GM18519 (cell line): ENCODE measurements around the gene HMOX1.
"Not testable (repeated sequence)": the region's sequence is repeated elsewhere in the genome, so short reads cannot be mapped to it uniquely, and the experiment has no call there.

ENCODE experiments used
- ATAC-seq: cut with Tn5 transposase; IDR thresholded peaks from one replicate; pipeline ENCODE4 v1.9.1; 2021; ENCODE audit warnings: mild to moderate bottlenecking, moderate library complexity; ENCODE audit not compliant: unreplicated experiment, low FRiP score

Gene HMOX1

DNA sequence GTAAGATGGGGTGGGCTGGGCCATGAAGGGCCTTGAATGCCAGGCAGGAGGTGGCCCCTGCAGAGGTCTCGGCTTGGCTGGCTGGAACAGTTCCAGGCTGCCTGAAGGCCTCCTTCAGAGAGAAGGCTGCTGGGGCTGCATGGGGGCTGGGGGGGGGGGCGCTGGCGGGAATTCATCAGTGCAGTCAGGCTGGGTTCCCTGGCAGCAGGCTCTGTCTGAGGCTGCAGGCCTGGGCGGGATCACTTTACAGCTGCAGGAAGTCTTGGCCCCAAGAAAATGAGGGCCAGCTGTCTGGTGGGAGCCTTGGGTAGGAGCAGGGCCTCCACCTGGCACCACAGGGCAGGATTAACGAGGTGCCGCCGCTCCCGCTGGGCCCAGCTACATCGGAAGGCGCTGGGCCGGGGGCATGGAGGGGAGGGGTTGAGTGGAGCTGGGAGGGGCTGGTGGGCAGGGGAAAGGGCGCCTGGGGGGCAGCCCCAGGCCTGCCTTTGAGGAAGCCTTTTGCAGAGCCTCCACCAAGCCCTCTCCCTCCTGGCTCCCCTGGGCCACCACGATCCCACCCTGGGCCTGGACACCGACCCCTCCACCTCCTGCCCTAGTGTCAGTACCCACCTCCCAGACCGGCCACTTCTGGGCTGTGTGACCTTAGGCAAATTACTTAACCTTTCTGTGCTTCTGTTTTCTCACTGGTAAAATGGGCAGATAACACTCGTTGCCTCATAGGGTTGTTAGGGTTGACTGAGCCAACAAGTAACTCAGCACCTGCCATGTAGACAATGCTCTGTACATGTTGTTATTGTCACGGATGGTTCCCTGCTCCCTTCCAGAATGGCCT lies 31.0 kb upstream of the HMOX1 start:
- no peak for ATAC-seq

DNA sequence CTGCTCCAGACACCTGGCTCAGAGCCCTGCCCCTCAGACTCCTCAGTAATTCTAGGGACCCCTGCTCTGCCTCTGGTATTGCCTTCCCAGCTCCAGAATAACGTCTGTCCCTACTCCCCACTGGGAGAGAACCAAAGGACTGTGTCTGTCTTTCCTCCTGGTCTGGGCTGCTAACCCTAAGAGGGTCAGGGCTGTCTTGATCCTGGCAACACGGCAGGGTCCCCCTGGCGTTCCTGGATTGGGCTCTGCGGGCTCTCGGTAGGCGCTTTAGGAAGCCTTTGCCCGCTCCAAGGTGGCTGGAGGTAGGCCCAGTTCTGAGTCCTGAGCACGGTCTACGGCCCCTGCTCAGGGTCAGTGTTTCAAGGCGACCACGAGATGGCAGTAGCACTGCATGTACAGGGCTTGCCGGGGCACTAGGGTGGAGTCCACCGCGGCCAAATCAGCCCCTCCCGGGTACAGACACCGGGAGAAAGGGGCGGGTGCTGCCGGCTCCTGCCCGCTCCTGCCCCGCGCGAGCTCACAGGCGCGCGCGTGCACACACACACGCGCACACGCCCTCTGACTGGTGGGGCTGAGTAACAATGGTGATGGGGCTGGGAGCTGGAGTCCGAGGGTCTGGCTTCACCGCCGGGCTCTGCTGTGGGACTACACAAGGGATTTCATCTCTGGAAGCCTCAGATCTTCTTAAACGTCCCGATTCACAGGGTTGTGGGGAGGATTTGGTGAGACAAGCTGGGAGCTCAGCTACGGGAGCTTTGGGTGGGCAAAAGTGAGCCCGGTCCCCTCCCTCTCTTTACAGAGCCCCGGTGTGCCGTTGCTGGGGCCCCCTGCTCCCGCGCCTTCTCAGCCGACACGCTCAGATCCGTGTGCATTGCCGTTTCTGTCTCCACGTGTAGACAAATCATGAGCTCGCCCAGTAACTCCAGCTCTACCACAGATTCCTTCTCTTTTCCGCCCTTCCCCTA lies 30.1 kb upstream of the HMOX1 start:
- peak; percentile 52 for ATAC-seq

GRCh38 chr22:35352214-35353111 lies 28.4 kb upstream of the HMOX1 start:
- no peak for ATAC-seq

- no peak for ATAC-seq
Observed at GRCh38 chr22:35353318-35353717, 27.6 kb upstream of the HMOX1 start.

DNA sequence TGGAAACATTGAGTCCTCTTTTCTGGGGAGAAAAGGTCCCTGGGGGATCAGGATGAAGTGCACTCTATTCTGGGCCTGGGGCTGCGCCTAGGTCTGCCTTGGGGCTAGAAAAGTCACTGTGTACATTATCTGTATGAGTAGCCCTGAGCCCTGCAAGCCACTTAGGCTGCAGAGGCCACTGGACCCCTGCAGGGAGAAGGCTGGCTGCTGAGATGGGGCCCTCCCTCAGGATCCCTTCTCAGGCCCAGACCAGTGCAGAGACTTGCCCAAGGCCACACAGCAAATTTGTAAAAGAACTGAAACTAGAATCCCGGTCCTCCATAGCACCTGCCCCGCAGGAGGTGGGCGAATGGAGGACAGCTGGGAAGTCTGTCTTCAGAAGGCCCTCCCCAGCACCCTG lies 26.8 kb upstream of the HMOX1 start:
- no peak for ATAC-seq

GRCh38 chr22:35357883-35358621 lies 22.8 kb upstream of the HMOX1 start:
- ATAC-seq: no peak

DNA sequence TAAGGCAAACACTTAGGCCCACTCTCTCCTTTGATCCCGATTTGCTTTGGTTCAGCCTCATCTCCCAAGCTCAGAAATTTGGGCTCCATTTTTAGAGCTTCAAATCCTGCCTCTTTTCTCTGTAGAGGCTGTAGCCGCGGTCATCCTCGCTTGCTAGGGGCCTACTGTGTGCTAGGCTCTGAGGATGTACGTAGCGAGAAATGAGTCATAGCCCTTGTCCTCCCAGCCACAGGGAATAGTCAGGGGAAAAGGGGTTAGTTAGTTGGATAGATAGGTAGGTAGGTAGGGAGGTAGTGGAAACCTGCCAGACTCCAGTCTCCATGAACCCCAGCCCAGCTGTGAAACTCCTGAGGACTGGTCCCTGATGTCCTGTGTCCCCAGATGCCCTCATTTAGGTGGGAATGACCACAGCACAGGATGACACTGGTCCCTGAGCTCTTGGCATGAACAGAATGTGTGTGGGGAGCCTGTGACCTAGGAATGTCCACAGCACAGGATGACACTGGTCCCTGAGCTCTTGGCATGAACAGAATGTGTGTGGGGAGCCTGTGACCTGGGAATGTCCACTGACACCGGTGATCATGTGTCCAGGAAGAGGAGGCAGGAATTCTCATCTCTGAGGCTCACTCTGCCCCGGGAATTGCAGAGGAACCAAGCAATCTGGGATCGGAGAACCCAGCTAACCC lies 21.4 kb upstream of the HMOX1 start:
- no peak for ATAC-seq

- no peak for ATAC-seq
Observed at GRCh38 chr22:35361001-35361558, 19.8 kb upstream of the HMOX1 start.

GRCh38 chr22:35363566-35364086 lies 17.3 kb upstream of the HMOX1 start:
- no peak for ATAC-seq

DNA sequence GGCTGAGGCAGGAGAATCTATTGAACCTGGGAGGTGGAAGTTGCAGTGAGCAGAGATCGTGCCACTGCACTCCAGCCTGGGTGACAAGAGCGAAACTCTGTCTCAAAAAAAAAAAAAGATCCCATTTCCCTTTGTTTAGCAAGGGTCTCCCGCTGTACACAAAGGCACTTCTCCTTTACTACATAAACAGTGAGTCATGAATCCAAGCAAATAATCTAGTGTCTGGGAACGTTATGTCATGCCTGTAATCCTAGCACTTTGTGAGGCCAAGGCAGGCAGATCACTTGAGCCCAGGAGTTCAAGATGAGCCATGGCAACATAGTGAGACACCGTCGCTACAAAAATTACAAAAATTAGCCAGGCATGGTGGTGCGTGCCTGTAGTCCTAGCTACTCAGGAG lies 16.7 kb upstream of the HMOX1 start:
- ATAC-seq: not testable (repeated sequence)

DNA sequence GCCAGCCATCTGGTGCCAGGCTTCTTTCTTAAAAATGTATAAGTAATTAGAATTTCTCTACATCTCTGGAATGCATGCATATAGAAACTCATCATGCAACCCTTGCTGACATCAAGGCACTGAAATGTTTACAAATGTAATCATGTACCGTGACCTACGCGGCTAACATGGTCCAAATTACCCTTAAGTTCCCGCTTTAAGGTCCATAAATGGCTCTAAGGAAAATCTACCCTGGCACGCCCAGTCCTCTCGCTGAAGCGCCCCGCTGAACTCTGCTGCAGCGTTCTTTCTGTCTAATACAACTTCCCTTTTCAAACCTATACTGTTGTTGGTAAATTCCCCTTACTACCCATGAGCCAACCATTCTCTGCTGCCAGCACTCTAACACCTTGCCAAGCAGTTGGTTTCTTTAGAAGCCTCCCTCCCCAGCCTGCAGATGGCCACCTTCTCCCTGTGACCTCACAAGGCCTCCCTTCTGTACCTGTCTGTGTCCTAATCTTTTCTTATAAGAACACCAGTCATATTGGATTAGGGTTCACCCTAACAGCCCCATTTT lies 13.5 kb upstream of the HMOX1 start:
- ATAC-seq: no peak

- no peak for ATAC-seq
Observed at GRCh38 chr22:35368386-35368785, 12.5 kb upstream of the HMOX1 start.

GRCh38 chr22:35369996-35370395 lies 10.9 kb upstream of the HMOX1 start:
- ATAC-seq: no peak

- ATAC-seq: no peak
Observed at GRCh38 chr22:35373781-35374180, 7.1 kb upstream of the HMOX1 start.

DNA sequence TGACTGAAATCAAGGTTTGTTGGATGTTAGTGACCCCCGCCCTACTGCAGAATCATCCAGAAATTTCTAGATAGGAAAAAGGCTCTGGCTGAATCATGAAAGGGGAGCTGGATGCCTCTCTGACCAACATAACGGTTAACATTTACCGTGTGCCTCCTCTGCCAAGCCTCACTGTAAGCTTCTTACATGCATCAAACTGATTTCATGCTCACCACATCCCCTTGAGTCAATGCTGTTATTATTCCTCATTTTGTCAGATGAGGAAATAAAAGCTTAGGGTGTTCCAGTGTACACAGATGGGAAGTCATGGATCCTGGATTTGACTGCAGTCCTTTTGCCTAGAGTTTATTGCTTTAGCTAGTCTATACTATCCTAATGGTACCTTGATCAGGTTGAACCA lies 5.9 kb upstream of the HMOX1 start:
- no peak for ATAC-seq

GRCh38 chr22:35375526-35375925 lies 5.4 kb upstream of the HMOX1 start:
- no peak for ATAC-seq

GRCh38 chr22:35376728-35377472 lies 4.0 kb upstream of the HMOX1 start:
- ATAC-seq: no peak

DNA sequence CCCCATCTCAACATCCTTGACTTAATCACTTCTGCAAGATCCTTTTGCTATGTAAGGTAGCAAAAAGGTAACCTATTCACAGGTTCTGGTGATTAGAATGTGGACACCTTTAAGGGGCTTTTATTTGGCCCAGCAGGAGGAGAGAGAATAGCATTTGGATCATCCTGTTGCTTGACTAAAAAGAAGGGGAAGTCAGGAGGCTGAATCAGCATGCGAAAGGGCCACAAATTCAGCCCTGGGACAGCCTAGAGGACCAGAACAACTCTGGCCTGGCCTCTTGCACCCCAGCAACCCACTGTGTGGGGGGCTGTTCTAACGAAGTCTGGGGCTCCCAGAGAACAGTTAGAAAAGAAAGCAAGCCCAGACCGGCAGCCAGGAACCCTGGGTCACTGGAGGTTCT lies 3.2 kb upstream of the HMOX1 start:
- ATAC-seq: no peak
